T-helper 9 cell (primary cell): ENCODE measurements around the gene TMEM171.

Source experiments
- DNase-seq: peaks from one replicate; pipeline ENCODE4 v3.0.0-alpha.2; 2020
- total RNA-seq, 2 donors: gene quantifications; one replicate each; lab custom pipeline; 2026; lab: John Stamatoyannopoulos, UW

The TMEM171 gene, protein sequence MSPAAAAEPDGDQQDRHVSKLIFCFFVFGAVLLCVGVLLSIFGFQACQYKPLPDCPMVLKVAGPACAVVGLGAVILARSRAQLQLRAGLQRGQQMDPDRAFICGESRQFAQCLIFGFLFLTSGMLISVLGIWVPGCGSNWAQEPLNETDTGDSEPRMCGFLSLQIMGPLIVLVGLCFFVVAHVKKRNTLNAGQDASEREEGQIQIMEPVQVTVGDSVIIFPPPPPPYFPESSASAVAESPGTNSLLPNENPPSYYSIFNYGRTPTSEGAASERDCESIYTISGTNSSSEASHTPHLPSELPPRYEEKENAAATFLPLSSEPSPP
- 0 to 0.24 reads per million in 2 donors for total RNA-seq

DNA sequence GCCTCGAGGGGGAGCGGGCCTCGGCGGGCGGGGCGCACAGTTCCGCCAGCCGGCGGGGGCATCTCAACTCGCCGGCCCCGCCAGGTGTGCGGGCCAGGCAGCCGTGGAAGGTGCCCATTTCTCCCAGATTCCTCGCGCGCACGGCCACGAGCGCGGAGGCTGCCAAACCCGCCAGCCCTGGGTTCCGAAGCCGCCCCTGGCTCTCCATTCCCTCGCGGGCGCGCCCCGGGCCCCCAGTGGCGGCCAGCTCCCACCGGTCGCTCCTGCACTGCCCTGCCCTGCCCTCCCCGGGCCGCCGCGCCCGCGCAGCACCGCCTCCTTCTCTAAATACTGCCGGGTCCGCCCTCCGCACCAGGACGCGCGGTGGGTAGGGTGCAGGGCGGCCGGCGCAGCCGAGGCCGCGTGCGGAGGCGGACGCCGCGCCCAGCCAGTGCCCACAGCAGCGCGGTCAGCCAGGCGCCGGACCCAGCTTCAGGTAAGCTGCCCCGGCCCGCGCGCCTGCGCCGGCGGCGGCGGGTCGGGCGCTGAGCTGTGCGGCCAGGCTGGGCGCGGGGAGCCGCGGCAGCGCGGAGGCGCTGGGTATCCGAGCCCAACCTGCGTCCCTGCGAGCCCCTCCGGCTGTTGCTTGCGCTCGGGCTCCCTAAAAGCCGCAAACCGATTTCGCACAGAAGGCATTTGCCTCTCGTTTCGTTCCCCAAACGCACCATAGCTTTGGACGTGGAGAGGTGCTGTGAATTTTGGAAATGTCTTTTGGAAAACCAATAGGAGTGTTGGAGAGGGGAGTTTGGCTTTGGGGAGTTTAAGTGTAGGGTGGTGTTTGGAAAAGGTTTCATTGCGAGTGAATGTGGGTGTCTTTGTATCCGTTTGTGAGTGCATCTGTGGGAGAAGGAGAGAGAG lies at the start of gene TMEM171:
TSS of gene TMEM171 (plus strand) at position 354 of the 897 bp plus-strand sequence. CDS start 2,799 bp downstream, outside the sequence.
- DNase-seq, result no peak

DNA sequence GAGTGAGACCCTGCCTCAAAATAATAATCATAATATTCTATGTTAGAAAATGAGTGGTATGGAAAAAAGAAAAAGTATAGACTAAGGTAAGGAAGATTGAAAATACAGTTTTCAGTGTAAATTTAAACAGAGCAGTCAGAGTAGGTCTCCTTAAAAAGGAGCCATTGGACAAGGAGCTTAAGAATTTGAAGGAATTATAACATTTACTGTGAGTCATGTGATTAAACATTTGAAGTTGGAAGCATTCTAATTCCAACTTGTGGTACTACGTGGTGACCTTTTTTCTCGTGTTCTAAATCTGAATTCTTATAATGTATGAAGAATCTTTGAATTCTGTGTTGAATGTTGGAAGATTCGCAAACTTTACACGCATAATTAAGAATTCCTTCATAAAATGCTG lies 39.3 kb upstream of the TMEM171 start:
- no peak for DNase-seq

DNA sequence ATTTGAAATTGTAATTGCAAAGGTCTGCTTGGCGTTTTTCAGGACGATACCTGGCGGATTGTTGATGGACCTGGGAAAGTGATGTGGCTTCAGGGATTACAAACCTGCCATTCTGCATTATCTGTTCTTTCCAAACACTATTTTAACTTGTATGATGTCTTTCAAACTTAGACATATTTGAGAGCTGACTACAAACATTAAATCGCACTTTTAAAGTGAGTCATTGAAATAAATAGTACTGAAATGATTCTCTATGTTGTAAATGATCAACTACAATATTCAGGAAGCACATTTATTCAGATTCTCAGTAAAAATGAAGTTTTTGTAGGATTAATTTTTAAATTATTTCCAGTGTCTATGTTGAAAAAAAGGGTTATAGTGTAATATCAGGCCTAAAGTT lies 32.3 kb upstream of the TMEM171 start:
- no peak for DNase-seq

DNA sequence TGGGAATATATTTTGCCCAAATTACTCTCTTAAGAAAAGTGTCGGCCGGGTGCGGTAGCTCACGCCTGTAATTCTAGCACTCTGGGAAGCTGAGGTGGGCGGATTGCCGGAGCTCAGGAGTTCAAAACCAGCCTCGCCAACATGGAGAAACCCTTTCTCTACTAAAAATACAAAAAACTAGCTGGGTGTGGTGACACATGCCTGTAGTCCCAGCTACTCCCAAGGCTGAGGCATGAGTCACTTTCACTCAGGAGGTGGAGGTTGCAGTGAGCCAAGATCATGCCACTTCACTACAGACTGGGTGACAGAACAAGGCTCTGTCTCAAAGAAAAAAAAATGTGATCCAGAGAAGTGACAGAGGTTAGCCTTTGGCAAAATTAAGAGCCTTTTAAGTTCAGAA lies 26.4 kb upstream of the TMEM171 start:
- no peak for DNase-seq

DNA sequence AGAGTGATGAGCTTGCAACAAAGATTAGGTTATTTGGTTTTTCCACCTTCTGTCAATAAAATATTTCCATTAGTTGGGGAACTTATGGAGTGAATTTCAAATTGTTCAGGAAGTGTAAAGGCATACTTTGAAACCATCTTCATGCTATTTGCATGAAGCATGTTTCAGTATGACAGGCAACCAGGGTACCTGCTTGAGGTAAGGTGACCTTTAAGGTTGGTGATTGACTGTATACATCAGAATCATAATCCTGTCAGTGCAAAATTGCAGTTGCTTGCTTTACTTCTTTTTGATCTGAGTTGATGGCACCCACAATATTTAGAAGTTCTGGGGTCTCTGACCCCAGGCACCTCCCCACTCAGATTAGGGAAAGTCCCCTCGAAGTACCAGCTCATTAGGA lies 26.0 kb upstream of the TMEM171 start:
- DNase-seq, result no peak

DNA sequence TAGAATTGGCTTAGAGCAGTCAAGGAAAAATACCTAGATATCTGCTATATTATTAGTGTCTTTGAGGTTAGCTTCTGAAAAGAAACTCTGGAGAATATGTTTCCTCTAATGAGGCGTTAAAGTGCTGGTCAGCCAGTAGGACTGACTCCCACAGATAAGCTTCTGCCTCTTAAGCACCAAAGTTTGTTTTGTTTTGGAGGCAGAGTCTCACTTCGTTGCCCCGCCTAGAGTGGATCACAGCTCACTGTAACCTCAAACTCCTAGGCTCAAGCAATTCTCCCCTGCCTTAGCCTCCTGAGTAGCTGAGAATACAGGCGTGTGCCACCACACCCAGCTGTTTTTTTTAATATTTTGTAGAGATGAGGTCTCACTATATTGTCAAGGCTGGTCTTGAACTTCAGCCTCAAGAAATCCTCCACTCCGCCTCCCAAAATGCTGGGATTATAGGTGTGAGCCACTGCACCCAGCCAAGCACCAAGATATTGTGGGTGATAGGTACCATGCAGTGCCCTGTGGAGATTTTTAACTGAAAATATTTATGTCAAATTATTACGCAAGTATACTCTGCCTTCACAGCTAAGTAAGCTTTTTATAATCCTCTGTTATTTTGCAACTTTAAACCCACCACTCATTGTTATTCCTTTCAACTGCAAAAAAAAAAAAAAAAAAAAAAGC lies 24.7 kb upstream of the TMEM171 start:
- DNase-seq, result no peak

DNA sequence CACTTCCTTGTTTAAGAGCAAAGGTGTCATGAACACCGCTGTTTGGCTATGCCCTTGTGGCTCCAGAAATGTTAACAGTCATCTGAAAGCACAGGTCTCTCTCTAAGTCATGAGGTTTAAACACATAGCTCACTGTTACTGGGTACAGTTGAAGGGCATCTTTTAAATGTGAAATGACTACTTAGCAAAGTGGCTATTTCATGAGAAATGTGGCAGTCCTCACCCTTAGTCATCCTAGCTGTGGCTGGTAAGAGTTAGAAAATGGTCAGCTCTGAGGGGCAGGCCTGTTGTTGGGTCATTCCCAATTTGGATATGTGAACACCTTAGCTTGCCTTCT lies 24.2 kb upstream of the TMEM171 start:
- no peak for DNase-seq

DNA sequence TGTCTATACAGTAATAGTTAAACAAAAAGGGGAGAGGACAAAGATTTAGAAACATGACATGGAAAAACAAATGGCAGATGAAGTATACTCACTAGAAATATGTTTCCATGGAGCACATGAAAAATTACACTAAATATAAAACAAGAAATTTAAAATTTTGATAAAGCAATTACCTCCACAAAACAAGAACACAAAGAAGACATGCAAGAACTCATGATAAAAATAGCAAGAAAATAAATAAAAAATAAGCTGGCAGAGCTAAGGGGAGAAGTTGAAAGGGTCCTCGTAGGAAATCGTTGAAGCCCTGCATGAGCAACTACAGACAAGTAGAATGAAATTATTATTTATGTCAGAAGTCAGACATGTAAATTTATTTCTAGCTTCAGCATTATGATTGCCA lies 22.6 kb upstream of the TMEM171 start:
- DNase-seq, result no peak

DNA sequence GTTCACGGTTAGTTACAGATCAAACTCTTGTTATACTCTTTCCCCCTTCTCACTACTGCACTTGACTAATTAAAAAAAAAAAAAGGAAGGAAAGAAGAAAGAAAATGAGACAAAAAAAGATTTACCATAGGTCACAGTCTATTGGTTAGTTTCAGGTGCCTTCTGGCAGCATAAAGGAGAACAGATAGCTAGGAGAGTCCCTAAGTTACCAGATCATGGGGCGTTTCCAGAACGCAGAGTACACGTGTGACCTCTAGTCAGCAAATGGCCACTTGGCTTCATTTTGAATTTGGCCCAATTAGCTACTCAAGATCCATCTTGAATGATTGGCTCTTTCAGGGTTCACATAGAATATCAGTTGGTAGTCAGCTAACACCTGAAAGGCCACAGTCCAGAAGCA lies 20.3 kb upstream of the TMEM171 start:
- DNase-seq, result no peak

DNA sequence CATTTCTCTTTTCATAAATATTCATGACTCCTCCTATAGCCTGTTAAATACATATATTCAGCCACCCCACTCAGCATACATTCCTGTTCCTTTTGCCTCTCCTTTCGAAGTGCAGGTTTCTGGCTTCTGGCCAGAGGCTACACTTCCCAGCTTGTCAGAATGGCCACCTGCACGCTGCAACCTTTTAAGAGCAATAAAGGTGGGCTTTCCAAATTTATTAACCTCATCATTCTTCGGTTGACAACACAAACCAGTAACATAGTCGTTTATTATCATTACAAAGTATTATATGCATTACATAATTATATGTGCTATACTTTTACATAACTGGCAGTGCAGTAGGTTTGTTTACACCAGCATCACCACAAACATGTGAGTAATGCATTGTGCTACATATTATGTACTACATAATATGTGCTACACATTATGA lies 16.5 kb upstream of the TMEM171 start:
- no peak for DNase-seq

DNA sequence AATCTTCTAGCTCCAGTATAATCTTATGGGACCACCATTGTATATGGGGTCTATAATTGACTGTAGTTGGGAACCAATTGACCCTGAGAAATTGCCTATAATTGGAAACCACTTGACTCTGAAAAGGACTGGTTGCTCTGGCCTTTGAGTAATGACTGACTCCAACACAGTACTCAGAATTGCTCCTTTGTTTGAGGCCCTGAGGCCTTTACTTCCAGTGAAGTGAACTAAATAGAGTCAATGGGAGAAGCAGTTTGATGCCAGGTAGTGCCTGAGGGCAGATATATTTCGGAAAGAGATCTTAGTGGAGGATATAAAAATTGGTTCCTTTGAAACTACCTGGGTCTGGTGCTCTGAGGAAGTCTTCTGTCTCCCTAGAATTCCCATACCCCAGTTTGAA lies 16.0 kb upstream of the TMEM171 start:
- no peak for DNase-seq

DNA sequence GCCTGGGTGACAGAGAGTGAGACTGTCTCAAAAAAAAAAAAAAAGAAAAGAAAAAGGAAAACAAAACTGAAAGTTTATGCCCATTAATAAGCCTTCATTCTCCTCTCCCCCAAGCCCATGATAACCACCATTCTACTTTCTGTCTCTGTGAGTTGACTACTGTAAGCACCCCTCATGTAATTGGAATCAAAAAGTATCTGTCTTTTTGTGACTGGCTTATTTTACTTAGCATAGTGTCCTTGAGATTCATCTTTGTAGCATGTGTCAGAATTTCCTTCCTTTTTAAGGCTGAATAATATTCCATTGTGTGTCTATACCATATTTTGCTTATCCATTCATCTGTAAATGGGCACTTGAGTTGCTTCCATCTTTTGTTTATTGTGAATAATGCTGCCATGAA lies 14.0 kb upstream of the TMEM171 start:
- no peak for DNase-seq

DNA sequence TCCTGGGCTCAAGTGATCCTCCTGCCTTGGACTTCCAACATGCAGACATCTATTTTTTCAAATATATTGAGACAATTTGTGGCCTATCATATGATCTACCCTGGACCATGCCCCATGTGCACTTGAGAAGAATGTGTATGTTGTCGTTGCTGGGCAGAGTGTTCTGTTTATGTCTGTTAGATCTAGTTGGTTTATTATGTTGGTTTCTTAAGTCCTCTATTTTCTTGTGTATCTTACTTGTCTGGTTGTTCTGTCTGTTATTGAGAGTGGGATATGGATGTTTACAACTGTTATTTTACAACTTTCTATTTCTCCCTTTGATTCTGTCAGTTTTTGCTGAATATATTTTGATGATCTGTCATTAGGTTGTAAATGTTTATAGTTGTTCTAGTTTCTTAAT lies 10.2 kb upstream of the TMEM171 start:
- DNase-seq, result no peak

DNA sequence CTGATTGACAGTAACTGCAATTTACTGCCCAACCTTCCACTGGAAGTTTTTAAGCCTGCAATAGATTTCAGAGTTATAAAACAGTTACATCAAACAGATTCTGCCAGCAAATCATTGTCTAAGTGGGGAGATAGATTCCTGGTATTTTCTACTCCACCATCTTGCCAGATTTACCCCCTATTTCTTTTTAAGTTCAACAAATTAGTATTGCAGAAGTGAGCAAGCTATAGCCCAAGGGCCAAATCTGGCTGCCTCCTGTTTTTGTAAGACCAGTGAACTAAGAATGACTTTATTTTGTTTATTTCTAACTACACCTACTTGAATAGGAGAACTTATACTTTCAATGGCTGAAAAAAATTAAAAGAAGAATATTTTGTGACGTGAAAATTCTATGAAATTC lies 8.8 kb upstream of the TMEM171 start:
- DNase-seq, result no peak

DNA sequence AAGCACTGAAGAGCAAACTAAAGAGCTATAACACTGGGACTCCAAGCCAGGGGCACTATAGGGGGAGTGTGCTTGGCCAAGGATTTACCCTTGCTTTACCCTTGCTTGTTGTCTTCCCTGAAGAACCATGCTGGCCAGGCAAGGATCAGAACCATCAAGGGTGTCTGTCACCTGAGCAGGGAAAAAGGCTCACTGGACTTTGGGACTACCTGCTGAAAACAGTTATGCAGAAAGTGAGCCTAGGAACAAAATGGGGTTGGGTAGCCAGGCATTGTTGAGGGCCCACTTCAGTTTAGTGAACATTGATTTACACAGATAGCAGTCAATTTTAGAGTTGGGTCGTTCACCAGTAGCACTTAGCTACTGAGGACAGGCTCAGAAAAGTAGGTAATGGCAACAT lies 8.0 kb upstream of the TMEM171 start:
- DNase-seq, result no peak

DNA sequence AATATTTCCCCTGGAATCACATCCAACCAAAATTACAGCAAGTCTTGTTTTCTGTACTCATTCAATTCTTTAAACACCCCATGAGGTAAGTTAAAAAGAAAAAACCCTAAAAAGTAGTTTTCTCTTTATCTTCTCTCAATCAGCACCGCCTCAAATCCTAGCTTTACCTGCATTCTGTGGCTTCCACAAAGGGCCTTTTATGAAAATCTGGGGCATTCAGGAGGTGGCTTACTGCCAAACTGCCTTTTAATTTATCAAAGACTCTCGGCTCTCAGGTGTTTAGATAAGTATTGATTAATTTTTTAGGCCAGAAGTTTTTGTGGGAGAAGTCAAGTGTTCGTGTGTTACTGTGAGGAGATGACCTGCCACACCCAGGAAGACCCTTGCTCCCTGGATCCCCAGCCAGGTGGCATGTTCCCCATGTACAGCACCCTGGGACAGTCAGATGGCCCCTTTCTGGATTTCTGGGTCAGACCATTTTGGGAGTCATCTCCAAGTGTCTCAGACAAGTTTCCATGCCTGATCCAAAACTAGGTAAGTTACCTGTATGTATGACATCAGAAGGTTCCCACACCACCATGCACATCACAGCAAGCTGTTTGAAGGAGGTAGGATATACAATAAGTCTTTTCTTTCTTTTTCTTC lies 6.2 kb upstream of the TMEM171 start:
- DNase-seq, result no peak

DNA sequence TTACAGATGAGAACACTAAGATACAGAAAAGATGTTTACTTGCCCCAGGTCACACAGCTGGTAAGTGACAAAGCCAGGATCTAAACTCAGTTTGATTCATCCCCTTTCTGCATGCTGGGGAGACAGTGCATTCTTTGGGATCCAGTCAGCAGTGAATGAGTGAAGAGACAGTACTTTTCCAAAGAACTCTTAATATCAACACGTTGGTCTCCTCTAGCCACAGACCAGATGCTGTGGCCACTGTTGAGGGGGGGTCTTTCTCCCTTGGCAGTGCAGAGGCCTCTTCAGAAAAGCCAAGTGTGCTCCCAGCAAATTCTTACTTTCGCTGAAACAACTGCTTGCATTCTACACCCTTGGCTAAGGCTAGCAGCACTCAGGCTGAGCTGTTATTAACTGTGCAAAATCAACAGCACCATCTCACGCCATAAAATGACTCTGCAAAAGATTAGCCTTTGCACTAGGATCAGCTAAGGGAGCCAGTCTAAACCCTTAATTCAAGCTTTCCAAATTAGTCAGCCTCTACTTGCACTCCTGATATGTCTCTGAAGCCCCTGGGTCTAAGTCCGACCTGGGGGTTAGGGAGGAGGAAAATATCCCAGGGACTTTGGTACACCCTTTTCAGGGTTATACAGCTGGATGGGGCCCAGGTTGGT lies 4.8 kb upstream of the TMEM171 start:
- DNase-seq, result no peak

DNA sequence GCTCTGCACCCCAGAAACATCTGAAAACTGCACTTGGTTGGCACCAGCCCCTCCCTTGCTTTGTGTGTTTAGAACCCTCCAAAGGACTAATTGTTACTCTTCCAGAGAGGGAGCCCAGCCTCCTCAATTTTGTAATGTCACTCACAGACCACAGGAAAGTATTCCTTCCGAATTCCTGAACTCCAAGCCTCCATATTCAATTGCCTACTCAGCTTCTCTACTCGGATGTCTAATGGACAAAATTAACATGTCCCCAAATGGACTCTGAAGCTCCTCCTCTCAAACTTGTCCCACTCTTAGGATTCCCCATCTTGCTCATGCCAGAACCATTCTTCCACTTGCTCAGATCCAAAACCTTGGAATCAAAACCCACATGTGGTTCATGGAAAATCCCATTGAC lies 3.9 kb upstream of the TMEM171 start:
- DNase-seq, result no peak

DNA sequence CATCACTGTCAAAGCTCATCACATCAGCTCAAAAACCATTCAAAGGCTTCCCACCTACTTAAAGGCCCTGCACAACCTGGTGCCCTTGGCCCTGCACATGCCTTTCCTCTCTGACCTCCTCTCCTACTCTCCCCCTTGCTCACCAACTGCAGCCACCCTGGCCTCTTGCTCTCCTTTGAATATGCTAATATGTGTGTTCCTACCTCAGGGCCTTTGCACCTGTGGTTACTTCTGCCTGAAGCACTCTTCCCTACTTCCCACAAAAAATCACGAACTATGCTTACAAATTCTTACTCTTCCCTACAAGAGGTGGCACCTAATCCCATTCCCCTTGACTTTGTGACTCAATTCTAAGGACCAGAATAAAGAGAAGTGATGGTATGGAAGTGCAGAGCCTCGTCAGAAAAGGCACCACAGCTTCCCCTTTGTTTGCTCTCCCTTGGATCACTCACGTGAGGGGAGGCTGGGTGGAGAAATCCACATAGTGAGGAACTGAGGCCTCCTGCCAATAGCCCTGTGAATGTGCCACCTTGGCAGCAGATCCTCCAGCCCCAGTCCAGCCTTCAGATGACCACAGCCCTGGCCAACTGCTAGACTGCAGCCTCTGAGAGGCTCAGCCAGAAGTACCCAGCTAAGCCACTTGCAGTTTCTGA lies 3.2 kb upstream of the TMEM171 start:
- no peak for DNase-seq

DNA sequence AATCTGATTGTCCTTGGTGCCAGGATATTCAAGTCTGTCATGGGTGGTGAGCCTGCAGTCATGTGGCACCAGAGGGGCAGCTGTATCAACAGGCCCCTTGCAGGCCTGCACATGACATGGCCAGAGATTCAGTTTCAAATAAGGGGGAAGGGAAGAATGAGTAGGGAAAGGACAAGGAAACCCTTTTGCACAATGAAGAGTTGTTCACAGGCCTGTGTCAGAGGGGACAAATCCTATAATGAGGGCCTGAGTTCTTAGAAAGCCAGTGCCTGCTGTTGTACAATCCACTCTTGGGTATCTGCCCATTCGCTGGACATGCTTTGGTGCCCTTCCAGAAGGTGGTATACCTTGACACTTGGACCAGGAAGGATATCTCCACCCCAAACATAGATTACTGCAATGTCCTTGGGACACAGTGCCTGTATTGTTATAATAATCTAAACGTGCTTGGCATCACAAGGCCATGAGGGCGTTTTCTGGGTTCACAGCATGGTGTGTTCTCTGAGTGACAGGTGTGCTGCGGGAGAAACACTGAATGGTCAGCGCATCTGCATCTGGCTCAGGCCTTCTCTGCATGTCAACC lies 1.9 kb upstream of the TMEM171 start:
- no peak for DNase-seq

DNA sequence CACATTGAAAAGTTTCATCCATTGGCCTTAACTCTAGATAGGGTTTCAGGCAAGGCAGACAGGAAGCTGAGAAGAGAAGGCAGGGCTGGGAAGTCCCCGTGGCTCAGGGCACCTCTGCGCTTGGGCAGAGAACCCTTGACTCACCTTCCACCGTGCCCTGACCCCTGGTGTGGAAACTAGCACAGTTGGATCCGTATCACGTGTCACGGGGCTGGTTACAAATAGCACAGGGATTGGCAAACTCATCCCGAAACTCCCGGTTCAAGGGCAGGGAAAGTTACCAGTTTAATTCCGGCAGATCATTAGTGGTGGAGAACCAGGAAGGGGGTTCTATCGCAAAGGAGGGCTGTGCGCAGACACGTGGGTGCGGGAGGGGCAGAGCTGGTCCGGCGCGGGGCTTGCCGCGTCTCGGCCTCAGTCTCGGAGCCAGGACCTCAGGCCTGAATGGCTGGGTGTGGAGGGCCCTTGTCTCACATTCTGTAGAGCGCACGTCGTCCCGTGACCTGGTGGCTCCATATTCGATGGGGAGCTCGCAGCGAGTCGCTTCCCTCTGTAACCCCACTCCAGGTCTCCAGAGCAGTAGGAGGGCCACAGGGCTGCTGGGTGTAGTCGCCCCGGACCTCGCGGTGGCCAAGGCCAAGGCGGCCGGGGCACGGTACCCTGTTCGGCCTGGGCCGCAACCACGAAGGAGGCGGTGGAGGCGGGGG lies 771 bp upstream of the TMEM171 start:
- DNase-seq, result no peak
